Central memory CD4-positive, alpha-beta T cell (primary cell): ENCODE data around the gene CLDN2.

Experiments
- DNase-seq: peaks from one replicate; pipeline ENCODE4 v3.0.0; 2022

CLDN2 gene

DNA sequence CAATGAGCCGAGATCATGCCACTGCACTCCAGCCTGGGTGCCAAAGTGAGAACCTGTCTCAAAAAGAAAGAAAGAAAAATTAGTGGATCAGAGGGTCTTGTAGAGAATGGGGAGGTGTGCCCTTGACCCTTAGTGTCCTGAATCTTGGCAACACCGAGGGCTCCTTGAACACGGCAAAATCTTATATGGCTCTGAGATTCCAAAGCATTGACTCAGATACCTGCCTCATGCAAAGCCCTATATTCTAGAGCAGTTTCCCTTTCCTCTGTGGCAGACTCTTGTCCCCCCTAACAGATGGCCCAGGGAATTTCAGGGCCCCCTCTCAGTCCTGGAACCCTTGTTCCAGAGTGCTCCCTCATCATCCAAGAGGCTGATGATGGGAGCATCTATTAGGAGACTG lies 6.8 kb downstream of the CLDN2 start:
- DNase-seq, result no peak

DNA sequence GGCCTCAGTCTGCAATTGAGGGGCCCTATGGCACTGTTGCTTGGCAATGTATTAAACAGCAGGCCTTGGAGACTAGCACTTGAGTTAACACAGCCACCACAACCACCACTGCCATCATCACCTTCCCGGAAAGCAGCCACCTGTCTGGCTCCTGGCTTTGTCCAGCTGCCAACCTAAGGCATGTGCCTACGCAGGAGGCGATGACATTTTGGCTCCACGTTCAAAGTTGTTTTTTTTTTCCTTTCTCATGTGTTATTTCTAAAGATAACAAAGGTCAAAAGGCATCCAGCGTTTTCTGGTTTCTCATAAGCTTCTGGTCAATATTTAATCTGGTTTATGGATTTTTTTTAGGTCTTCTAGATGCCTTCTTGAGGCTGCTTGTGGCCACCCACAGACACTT lies 7.5 kb downstream of the CLDN2 start:
- no peak for DNase-seq

DNA sequence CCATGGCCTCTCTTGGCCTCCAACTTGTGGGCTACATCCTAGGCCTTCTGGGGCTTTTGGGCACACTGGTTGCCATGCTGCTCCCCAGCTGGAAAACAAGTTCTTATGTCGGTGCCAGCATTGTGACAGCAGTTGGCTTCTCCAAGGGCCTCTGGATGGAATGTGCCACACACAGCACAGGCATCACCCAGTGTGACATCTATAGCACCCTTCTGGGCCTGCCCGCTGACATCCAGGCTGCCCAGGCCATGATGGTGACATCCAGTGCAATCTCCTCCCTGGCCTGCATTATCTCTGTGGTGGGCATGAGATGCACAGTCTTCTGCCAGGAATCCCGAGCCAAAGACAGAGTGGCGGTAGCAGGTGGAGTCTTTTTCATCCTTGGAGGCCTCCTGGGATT lies 8.0 kb downstream of the CLDN2 start:
- no peak for DNase-seq

DNA sequence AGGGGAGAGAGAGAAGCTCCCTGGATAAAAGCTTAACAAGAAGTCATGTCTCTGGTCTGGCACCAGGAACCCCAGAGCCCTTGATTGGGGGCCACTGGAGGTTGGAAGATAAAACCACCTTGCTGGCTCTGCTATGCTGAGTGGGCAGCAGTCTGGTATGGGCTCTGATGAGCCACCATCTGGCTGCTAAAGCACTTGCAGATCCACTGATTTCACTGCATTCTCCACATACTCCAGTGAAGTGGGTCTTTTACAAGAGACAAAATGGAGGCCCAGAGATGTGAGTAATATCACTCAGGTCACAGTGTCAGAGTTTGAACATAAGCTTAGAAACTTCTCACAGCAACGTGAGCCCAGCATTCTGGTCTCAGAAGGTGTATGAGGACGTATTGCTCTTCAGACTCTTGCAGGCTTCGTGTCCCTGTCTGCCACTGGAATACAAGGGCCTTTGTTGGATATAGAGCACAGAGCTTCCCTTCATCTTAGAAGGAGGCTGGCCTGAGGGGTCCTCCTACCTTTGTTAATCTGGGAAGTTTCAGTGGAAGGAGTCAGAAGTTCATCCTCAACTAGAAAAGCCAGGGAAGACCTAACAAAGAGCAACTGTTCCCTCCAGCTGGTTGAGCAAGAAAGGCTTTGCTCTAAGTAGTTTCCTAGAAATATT lies 11.8 kb downstream of the CLDN2 start:
- DNase-seq, result no peak

DNA sequence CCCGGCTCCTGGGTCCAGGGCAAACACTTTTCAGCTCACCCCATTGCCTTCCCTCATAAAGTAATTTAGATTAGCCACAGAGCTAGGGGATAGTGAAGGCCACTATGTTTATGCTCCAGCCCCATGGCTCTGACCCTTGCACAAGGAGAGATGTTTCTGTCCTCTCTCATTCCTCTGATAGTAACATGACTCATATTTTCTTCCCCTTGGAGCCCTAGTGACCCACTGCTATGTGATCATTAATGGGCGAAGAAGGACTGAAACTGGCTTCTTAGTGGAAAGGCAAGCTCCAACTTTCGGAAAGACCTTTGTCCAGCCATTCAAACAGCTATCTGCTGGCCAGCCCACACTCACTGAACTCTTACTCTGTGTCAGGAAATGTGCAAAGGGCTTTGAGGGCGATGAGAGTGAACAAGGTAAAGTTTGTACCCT lies 12.3 kb downstream of the CLDN2 start:
- DNase-seq, result no peak

DNA sequence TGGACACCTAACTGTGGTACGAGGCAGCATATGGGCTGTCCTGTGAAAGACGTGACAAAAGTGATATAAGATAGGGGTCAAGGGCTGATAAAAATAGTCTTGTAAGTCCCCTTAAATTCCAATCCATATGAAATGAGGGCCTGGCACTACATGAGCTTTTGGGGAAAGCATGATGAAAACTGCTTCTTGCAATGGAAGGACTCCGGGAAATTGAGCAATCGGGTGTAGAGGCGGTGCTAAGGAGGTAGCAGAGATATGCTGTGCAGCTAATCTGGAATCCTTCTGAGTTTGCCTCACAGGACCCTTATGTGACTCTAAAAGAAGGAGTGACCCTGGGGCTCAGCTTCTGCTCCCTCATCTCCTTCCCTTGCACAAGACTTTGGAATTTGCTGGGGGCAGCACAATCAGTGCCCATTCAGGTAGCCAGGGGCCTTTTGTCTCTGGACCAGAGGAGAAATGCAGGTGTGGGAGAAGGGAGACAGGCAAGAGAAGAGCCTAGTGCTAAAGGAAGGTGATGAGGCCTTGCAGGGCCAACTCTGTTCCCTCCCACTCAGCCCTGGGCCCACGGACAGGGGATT lies 12.8 kb downstream of the CLDN2 start:
- DNase-seq, result no peak

DNA sequence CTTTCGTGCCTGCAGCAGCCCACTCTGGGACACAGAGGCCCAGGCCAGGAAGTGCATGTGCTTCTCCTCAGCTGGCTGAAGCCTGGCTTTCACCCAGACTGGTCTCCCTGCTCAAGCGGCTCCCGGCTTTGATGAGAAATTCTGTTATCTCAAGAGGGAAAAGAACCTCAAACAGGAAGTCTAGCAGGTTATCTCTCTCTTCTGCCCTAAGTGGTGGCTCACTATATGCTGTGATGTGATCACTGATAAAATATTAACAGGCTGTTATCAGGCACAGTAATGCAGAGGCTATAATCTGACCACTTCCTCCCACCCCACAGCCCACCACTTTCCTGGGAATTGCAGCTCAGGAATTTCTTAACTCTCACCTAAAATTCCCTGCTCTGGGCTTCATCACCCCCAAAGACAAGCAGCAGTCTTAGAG lies 13.3 kb downstream of the CLDN2 start:
- DNase-seq, result no peak

DNA sequence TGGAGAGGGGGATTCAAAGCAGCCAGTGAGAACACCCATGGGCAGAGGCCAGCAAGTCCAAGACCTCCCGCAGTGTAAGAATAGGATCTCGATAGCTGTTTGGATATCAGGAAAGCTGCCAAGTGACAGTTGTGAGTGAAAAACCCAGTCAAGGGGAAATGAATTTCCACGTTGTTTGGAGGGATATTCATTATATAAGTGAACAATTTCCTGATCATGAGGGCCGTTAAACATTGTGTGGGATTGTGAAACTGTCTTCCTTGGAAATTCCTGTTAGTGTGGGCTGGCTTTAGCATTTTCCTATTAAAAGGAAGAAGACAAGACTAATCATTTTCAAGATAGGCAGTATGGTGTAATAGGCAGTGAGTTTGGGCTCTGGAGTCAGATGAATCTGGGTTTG lies 15.0 kb downstream of the CLDN2 start:
- no peak for DNase-seq

DNA sequence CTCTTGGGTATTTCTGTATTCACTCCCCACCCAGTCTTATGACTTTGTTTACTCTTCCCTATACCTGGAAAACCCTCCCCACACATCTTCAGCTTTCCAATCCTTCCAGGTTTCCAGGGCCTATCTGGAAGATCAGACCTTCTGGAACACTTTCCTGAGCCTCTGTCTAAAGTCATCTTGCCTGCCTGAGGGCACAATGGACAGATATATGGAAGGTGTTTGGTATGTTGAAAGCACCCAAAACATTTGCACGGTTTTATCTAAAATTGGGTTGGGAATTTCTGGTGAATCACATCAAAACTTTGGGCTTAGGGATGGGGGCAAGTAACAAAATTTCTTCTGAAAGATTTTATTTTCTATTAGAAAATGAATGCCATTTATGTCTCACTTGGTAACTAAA lies 16.0 kb downstream of the CLDN2 start:
- no peak for DNase-seq

DNA sequence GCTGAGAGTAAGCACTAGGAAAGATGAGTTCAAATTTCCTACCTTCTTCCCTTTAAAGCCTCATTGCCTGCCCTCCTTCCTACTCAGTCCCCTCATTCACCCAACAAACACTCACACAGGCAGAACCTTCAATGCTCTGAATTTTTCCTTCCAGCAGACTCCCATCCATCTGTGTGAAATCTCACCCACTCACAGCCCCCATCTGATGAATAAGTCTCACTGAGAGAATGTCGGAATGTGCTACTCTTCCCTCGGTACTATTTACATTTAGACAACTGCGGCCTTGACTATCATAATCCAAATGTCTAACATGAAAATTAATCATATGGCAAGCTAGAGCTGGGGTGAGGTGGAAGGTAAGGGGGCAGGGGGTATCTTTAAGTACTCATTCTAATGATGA lies 19.4 kb downstream of the CLDN2 start:
- no peak for DNase-seq

DNA sequence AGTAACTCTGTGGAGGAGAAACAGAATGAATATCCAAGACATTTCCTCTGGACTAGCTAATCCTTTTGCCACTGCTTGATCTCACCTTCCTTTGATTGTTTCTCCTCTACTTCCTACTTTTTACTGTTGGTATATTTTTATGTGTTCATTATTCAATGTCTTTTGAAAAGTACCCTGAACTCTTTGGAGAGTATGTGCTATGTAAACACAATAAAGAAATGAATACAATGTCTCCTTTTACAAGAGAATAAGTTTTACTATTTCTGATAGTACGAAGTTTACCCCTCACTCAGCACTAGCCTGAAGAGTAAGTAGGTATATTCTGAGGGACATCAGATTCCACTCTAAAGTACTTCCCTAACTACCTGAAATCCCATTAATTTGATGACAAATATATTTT lies 19.9 kb downstream of the CLDN2 start:
- DNase-seq, result no peak

DNA sequence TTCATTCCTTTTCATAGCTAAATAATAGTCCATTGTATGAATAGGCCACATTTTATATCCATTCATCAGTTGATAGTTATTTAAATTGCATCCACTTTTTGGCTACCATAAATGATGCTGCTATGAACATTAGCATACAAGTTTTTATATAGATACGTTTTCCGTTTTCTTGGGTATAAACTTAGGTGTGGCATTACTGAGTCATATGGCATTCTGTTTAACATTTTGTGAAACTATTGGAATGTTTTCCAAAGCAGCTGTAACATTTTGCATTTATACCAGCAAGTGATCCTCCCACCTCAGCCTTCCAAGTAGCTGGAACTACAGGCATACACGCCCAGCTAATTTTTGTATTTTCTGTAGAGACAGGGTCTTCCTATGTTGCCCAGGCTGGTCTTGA lies 26.3 kb downstream of the CLDN2 start:
- DNase-seq, result no peak

DNA sequence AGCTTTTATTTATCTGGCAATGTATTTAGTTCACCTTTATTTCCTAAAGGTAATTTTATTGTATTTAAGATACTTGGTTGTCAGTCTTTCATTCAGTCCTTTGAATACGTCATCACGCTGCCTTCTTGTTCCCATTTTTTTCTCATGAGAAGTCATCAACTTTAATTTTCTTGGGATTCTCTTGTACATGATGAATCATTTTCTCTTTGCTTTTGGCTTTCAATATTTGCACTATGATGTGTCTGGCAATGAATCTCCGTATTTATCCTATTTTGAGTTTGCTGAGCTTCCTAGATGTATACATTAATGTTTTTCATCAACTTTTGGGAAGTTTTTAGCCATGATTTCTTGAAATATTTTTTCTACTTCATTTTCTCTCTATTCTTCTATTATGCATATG lies 28.4 kb downstream of the CLDN2 start:
- no peak for DNase-seq

DNA sequence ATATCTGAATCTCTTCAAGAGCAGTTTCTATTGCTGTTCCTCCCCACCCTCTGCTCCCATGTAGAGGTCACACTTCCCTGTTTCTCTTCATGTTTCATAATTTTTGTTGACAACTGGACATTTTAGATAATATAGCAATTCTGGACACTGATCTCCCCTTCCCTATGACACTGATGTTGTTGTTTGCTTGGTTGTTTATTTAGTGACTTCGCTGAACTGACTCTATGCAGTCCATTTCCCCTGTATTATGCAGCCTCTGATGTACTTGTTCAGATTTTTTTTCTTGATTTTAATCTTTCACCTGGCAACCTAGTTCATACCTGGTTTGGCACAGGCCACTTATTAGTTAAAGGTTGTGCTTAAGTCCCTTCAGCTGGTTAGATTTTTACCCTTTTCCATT lies 29.2 kb downstream of the CLDN2 start:
- DNase-seq, result no peak

DNA sequence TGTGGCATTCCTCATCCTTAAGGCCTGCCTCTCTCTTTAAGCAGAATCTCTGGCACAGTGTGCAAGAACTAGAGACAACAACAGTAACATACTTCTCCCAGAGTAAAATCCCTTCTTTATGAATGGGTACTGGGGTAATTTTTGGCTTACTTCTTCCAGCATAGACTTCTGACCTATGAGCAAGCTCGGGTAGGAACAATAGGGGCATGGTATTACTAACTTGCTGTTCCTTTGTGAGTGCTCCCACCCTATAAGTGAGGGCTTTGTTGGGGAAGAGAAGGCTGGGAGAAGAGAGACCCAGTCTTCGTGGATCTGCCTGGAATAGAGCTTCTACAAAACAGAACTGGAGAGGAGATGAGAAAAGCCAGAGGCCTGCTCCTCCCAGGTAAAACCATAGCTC lies 30.2 kb downstream of the CLDN2 start:
- no peak for DNase-seq

DNA sequence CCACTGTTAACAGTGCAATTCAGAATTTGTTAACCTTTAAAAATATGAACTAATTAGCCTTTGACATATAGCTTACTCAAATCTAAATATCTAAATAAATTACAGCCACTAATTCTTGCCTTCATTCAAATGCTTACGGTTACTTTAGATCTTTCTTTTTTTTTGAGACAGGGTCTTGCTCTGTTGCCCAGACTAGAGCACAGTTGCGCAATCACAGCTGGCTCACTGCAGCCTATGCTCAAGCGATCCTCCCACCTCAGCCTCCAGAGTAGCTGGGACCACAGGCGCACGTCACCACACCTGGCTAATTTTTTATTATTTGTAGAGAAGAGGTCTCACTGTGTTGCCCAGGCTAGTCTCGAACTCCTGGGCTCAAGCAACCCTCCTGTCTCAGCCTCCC lies 31.0 kb downstream of the CLDN2 start:
- no peak for DNase-seq

DNA sequence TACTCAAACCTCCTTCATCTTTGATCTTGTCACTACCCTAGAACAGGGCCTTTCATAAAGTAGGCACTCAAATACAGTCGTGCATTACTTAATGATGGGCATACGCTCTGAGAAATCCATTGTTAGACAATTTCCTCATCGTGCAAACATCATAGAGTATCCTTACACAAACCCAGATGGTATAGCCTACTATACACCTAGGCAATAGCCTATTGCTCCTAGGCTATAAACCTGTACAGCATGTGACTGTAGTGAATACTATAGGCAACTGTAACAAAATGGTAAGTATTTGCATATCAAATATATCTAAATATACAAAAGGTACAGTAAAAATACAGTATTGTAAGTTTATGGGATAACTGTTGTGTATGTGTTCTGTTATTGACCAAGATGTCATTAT lies 31.9 kb downstream of the CLDN2 start:
- no peak for DNase-seq

DNA sequence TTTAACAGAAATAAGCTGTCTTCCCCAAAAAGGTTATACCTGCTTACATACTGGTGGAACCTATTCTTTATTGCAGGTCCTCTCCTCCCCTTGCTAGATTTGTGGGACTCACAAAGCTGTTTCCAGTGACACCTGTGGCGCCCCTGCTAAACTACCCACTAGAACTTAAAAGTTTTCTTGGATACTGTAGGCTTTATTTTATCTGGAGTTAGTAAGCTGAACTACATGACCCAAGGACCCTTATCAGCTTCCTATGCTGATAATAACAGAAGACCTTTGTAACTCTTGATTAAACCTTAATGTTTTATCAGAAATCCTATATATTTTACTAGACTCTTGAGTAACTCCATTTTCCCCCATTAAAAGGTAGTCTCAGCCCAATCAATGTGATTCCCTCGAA lies 32.3 kb downstream of the CLDN2 start:
- DNase-seq, result no peak

DNA sequence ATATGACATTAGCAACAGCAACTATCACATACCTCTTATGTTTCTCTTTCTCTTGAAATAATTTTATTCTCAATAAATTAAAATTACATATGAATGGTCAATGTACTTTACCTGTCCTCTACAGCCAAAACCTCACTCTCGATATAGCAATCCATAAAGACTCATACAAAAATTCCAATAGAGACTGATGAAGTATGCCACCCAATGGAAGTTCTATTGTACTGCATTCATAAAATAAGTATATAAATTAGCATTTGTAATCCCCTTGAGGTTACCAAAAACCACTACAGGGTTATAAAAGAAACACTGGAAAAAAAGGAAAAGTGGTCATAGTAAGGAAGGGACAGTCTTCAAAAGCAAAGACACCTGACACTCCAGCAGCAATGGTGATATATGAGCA lies 32.8 kb downstream of the CLDN2 start:
- no peak for DNase-seq

DNA sequence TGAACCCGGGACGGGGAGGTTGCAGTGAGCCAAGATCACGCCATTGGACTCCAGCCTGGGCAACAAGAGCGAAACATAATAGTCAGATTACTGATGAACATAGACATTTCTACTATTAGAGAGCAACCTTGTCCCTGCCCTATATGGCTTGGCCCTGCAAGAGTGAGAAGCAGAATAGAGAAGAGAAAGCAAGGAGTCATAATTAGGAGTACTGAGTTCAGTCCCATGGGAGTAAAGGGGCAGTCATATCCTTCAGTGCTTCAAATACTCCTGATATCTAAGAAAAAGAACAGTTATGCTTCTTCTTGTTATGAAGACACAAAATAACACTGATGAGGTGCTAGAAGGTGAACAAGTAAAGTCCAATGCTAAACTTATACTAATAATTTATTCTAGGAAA lies 33.8 kb downstream of the CLDN2 start:
- no peak for DNase-seq

DNA sequence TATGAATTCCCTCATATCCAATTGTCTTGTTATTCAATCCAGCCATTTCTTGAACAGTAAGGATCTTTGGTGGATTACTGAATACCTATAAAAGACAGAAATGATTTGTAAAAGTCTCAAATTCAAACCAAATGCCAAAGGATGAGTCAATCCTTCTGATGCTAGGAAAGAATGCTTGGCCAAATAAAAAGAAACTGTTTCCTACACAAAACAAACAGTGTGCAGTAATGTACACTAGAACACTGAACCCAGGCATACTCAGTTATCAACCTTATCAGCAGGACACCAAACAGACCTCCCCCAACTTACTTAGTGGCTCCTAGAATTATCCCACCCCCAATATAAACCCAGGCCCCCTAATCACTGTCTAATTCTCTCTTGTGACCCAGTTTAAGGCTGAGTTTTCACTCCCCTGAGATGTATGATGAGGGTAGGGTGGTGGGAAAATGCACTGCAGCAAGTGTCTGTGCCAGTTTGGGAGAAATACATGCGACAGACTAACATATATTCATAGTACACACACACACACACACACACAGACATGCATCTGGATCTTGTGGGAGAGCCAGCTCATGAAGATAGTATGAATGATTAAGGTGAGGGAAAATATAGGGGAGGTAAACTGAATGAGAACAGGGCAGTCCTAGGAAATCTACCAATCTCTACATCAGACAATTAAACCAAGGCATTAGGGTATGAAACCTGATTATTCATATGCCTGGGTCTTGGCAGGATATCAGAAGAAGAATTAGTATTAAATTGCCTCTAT lies 35.0 kb downstream of the CLDN2 start:
- DNase-seq, result no peak

DNA sequence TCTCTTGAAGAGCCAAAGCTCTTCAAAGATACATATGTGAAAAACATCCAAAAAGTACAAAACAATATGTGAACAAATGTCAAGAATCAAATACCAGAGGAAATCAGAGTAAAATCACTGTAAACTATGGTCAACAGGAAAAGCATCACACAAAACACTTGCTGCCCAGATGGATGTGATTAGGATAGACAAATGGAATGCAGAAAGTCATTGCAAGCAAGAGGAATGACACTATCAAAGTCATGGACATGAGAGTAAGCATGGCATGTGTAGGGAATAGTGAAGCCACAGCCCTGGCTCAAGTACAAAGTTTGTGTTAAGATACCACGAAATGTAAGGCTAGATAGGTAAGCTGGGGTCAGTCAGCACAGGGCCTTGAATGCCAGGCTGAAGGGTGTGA lies 37.7 kb downstream of the CLDN2 start:
- no peak for DNase-seq

DNA sequence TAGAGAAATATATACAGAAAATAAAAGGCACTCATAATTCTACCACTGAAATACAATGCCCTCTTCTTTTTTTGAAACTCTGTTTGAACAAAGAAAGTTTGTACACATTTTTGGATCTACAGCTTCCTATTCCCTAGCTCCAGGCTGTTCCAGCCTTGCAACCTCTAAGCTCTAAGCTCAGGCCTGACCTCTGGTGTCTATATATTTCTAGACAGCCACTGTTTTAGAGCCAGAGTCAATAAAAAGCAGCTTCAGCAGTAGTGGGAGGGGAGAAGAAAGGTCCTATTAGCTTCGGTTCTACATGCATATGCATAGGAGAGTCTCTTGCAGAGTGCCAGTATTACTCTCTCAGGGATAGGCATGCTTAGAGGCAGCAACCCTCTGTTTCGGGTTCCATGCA lies 39.7 kb downstream of the CLDN2 start:
- DNase-seq, result no peak

DNA sequence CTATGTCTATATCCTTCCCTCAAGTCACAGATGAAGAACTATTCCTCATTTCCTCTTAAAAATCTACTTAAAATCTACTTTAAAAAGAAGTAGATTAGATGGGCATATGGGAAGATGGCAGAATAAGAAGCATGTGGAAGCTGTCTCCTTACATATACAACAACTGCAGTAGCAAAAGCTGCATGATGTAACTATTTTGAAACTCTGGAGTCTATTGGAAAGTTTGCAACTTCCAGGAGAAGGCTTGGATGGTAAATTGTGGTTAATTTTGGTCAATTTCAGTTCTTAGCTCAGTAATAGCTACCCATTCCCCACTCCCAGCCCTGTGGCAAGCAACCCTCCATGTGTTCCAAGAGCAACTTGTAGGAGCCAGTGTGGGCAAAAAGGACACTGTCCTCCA lies 42.9 kb downstream of the CLDN2 start:
- DNase-seq, result no peak

DNA sequence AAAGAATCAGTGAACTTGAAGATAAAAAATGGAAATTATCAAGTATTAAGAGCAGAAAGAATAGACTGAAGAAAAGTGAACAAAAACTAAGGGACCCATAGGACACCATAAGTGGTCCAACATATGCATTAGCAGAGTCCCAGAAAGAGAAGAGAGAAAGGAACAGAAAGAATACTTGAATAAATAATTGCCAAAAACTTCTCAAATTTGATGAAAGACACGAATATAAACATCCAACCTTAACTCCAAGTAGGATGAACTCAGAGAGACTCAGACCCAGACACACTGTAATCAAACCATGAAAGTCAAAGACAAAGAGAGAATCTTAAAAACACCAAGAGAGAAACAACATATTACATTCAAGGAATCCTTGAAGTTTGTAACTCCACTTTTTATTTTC lies 44.1 kb downstream of the CLDN2 start:
- no peak for DNase-seq
